Measurements from ENCODE around the gene SLC25A6. TPM values are rescaled to one million over a fixed set of nuclear protein-coding genes. Genes with fewer than 3 reads are reported as not detected.
"Not testable (repeated sequence)": the region's sequence is repeated elsewhere in the genome, so short reads cannot be mapped to it uniquely, and the experiment has no call there.

The SLC25A6 gene
- total RNA-seq, 1 donor from 2014 or later = 256 TPM

GRCh38 chrX:1355131-1356046, 36.5 kb downstream of the SLC25A6 start:
- no peak for DNase-seq (ENCODE audit: low read depth, low spot score)

DNA sequence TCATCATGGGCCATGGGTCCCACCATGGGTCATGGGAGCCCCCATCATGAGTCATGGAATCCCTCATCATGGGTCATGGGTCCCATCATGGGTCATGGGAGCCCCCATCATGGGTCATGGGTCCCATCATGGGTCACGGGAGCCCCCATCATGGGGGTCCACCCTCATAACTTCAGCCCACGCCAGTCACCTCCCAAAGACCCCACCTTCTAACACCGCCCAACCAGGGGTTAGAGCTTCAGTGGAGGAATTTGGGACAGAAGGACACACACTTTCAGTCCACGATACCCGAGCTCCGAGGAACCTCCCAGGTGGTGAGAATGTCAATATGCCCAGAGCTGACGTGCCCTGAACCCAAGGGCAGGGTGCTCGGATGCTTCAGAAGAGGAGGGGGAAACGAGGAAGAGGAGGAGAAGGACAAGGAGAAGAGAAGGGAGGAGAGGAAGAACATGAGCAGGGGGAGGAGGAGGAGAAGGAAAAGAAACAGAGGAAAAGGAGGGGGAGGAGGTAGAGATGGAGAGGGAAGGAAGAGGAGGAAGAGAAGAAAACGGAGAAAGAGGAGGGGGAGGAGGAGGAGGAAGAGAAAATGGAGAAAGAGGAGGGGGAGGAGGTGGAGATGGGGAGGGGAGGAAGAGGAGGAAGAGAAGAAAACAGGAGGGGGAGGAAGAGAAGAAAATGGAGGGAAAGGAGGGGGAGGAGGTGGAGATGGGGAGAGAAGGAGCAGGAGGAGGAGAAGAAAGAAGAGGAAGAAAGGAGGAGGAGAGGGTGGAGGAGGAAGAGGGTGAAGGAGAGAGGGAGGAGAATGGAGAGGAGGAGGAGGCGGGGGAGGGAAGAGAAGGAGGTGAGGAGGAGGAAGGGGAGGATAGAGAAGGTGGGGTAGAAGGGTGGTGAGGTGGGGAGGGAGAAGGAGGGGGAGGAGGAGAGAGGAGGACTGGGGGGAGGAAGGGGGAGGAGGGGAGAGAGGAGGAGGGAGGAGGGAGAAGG, 37.6 kb downstream of the SLC25A6 start:
- no peak for DNase-seq (ENCODE audit: low read depth, low spot score)

DNA sequence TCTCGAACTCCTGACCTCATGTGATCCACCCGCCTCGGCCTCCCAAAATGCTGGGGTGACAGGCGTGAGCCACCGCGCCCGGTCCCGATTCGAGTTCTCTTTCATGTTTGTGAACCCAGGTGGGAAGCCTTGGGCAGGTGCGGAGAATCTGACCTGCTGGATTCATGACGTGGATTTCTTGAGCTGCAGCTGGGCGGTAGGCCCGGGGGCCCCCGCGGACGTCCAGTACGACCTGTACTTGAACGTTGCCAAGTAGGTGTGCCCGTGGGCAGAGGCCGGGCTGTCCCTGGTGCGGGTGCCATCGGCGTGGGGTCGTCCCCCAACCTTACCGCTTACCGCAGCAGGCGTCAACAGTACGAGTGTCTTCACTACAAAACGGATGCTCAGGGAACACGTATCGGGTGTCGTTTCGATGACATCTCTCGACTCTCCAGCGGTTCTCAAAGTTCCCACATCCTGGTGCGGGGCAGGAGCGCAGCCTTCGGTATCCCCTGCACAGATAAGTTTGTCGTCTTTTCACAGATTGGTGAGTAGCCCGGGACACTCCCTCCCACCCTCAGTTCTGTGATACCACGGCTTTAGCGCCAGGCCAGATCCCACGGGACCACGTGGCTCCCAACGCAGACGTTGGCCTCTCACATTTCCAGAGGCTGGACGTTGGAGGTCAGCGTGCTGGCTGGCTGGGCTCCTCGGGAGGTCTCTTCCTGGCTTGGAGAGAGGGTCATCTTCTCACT, 39.8 kb downstream of the SLC25A6 start:
- DNase-seq (ENCODE audit: low read depth, low spot score) = no peak

GRCh38 chrX:1349606-1350005, 42.3 kb downstream of the SLC25A6 start:
- DNase-seq (ENCODE audit: low read depth, low spot score) = not testable (repeated sequence)

DNA sequence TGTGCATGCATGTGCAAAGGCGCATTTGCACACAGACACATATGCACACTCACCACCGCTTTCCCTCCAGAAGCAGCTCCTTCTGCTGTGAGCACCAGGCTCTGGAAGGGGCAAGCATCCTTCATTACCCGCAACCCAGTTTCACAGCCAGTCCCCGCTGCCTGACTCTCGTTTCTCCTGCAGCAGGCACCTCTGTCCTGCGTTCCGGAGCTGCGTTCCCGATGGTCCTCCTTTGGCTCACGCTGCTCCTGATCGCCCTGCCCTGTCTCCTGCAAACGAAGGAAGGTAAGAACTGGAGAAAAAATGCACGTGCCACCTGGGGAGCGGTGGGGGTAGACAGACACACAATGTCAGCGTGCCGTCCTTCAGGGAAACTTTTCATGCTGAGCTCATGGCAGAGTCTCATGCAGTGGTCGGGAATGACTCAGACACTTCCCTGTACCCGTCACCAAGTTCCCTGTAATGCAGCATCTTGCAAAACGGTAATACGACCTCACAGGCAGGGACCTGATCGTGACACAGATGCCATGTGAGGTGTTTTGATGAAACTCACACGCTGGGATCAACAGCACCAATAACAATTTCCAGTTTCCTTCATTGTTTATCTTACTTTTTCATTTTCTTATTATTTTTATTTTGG, 50.2 kb downstream of the SLC25A6 start:
- no peak for DNase-seq (ENCODE audit: low read depth, low spot score)

DNA sequence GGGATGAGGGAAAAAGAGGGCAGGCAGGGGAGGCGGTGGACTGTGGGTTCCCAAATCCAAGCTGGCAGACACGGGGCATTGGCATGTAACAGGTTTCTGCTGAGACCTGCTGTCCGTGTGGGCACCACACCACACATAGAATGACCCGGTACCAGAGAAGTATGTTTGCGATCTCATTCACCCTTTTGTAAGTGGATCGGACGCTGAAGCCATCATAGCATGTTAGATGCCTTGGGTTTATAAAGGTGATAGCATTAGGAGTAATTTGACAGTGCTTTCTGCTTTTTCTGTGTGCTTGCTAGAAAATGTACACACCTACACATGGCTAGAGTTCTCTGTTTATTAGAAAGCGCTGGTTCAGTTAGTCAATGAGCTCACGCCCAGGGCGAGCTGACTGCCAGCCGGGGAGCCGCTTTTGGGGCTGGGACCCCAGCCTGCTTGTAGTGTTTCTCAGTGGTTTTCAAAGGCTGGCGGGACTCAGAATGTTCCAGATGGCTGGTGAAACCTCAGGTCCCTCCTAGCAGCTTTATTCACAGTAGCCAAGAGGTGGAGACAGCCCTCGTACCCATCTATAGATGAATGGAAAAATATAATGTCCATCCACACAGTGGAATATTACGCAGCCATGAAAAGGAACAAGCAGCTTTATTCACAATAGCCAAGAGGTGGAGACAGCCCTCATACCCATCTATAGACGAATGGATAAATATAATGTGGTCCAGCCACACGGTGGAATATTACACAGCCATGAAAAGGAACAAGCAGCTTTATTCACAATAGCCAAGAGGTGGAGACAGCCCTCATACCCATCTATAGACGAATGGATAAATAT, 54.7 kb downstream of the SLC25A6 start:
- no peak for DNase-seq (ENCODE audit: low read depth, low spot score)

DNA sequence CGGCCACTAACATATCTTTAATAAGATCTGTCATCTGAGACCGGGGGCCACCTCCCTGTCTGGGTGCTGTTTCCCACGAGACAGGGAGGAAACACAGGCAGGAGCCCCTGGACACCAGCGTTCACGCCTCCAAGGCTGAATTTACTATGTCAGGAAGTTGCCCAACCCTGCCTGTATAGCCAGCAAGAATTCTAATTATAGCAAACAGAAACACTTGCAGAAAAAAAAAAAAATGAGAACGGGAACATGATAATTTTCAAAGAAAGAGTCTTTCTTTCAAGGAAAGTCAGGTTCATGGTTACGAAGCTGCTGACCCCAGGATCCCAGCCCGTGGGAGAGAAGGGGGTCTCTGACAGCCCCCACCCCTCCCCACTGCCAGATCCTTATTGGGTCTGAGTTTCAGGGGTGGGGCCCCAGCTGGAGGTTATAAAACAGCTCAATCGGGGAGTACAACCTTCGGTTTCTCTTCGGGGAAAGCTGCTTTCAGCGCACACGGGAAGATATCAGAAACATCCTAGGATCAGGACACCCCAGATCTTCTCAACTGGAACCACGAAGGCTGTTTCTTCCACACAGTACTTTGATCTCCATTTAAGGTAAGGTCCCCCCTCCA, 55.5 kb downstream of the SLC25A6 start, which contains the start of gene IL3RA:
TSS of gene IL3RA (plus strand) at position 455 of the 613 bp plus-strand sequence. CDS start 4,981 bp downstream, outside the sequence.
- no peak for DNase-seq (ENCODE audit: low read depth, low spot score)

Other genes with a start within 250 kb of the SLC25A6 start
- not detected in 2 replicates for gene CRLF2, start 179.5 kb downstream of the SLC25A6 start, total RNA-seq
- not detected in 2 replicates for gene CSF2RA, start 123.3 kb downstream of the SLC25A6 start, total RNA-seq
- gene IL3RA, start 55.3 kb downstream of the SLC25A6 start, total RNA-seq = 20.2 and 28.2 TPM in 2 replicates
- gene ASMTL, start 60.8 kb upstream of the SLC25A6 start, total RNA-seq = 8.9 and 25.5 TPM in 2 replicates
- not detected in 2 replicates for gene P2RY8, start 145.1 kb upstream of the SLC25A6 start, total RNA-seq
- gene AKAP17A, start 199.5 kb upstream of the SLC25A6 start, total RNA-seq = 16.5 and 26.7 TPM in 2 replicates
- not detected in 2 replicates for gene ASMT, start 222.9 kb upstream of the SLC25A6 start, total RNA-seq

Measured in pulmonary artery endothelial cell (primary cell).